HL-60/S4 treated with phorbol 12-myristate 13-acetate at 8.2 ng/mL for 4 days and 3 days (cell line): ENCODE results near the gene TNS3.

Experiments used
- in situ Hi-C: fragments of 300-500 bp; cut with MboI; formaldehyde crosslinking; loops from 2 replicates; pipeline ENCODE4 v1.15.0; 2022; ENCODE audit warnings: low sequenced_read_pairs

Gene TNS3

GRCh38 chr7:47356261-47356660 lies 225.7 kb downstream of the TNS3 start:
- in situ Hi-C loops = no loop called here

- in situ Hi-C loops = no loop called here
These were observed 226.2 kb downstream of the TNS3 start for GRCh38 chr7:47355684-47356083.

GRCh38 chr7:47354831-47355541 lies 226.9 kb downstream of the TNS3 start:
- in situ Hi-C loops = no loop called here

- in situ Hi-C loops = no loop called here
These were observed 227.8 kb downstream of the TNS3 start for GRCh38 chr7:47354071-47354470.

GRCh38 chr7:47352394-47352968 lies 229.4 kb downstream of the TNS3 start:
- in situ Hi-C loops = no loop called here

GRCh38 chr7:47351233-47352154 lies 230.4 kb downstream of the TNS3 start:
- in situ Hi-C loops = no loop called here

- in situ Hi-C loops = no loop called here
These were observed 231.5 kb downstream of the TNS3 start for GRCh38 chr7:47350425-47350824.

GRCh38 chr7:47349401-47349800 lies 232.5 kb downstream of the TNS3 start:
- in situ Hi-C loops = no loop called here

GRCh38 chr7:47347816-47348385 lies 234.0 kb downstream of the TNS3 start:
- in situ Hi-C loops = no loop called here

GRCh38 chr7:47347346-47347745 lies 234.6 kb downstream of the TNS3 start:
- in situ Hi-C loops = no loop called here

GRCh38 chr7:47346377-47346914 lies 235.5 kb downstream of the TNS3 start:
- in situ Hi-C loops = no loop called here

GRCh38 chr7:47345857-47346298 lies 236.0 kb downstream of the TNS3 start:
- in situ Hi-C loops = no loop called here

- in situ Hi-C loops = no loop called here
These were observed 237.5 kb downstream of the TNS3 start for GRCh38 chr7:47344171-47344955.

- in situ Hi-C loops = no loop called here
These were observed 238.9 kb downstream of the TNS3 start for GRCh38 chr7:47343061-47343455.

GRCh38 chr7:47342296-47343060 lies 239.4 kb downstream of the TNS3 start:
- in situ Hi-C loops = no loop called here

- in situ Hi-C loops = no loop called here
These were observed 241.4 kb downstream of the TNS3 start for GRCh38 chr7:47340517-47340916.

- in situ Hi-C loops = no loop called here
These were observed 243.9 kb downstream of the TNS3 start for GRCh38 chr7:47338026-47338425.

- in situ Hi-C loops = no loop called here
These were observed 244.4 kb downstream of the TNS3 start for GRCh38 chr7:47337531-47337930.
